ENCODE measurements around the gene APOBEC3A.

DNA sequence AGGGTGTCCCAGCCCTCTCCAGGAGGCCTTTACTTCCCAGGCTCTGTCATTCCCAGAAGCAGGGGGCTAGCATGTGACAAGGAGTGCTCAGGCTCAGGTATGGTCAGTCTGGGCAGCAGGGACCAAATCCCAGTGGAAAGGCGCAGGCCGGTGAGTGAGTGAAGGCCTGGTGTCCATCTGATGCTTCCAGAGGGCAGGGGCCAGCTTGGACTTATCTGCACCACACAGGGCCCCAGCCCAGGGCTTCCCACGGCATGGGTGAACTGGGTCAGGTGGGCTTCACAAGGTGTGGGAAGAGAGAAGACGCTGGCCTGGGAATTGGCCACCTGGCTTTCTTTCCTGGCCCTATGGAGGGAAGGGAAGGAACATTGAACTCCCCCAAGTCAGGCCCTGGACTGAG, 20.4 kb upstream of the APOBEC3A start:
- TF ChIP-seq, protein P1, sequence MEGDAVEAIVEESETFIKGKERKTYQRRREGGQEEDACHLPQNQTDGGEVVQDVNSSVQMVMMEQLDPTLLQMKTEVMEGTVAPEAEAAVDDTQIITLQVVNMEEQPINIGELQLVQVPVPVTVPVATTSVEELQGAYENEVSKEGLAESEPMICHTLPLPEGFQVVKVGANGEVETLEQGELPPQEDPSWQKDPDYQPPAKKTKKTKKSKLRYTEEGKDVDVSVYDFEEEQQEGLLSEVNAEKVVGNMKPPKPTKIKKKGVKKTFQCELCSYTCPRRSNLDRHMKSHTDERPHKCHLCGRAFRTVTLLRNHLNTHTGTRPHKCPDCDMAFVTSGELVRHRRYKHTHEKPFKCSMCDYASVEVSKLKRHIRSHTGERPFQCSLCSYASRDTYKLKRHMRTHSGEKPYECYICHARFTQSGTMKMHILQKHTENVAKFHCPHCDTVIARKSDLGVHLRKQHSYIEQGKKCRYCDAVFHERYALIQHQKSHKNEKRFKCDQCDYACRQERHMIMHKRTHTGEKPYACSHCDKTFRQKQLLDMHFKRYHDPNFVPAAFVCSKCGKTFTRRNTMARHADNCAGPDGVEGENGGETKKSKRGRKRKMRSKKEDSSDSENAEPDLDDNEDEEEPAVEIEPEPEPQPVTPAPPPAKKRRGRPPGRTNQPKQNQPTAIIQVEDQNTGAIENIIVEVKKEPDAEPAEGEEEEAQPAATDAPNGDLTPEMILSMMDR (IDR thresholded peaks at IDR 0.05; ENCODE audit: insufficient read depth, low read length, poor library complexity, severe bottlenecking), result no peak
- no peak for TF ChIP-seq EZH2phosphoT487 (conservative IDR thresholded peaks at IDR 0.05; ENCODE audit: low read length)
